Measurements from ENCODE around the gene RARB.
A peak's percentile ranks its signal among the peaks of the same experiment; 100 is the strongest.

Gene RARB

GRCh38 chr3:25619382-25619781 is 191.3 kb downstream of the RARB start:
- Mint-ChIP-seq H3K27ac (peak overlapping the region; percentile 72), H3K27me3 (no peaks in the 10 kb centered on the region), H3K36me3 (peaks cover 15% of the 10 kb centered on the region), H3K4me3 (no peak overlapping the region), H3K4me1 (peaks cover 9% of the 10 kb centered on the region), H3K9me3 (no peaks in the 10 kb centered on the region)

- no peak overlapping the region for H3K4me3 Mint-ChIP-seq
- peaks cover 9% of the 10 kb centered on the region for H3K4me1 Mint-ChIP-seq
- H3K27ac Mint-ChIP-seq, result no peak overlapping the region
- H3K27me3 Mint-ChIP-seq, result no peaks in the 10 kb centered on the region
- peaks cover 15% of the 10 kb centered on the region for H3K36me3 Mint-ChIP-seq
- no peaks in the 10 kb centered on the region for H3K9me3 Mint-ChIP-seq
Observed at GRCh38 chr3:25620493-25620892, 192.4 kb downstream of the RARB start.

DNA sequence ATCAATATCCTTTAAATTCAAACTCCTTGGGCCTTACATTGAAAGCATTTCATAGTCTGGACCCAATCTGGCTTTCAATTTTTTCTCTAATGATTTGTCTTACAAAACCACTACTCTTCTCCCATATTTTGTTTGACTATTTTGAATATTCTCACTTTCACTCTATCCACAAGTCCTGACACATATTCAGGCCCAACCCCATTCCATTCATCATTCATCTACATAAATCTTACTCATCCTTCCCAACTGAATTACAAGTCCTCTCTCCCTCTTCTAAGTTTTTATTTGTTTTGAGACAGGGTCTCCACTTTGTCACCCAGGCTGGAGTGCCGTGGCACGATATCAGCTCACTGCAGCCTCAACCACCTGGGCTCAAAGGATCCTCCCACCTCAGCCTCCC is 193.0 kb downstream of the RARB start:
- H3K27ac Mint-ChIP-seq, result peak overlapping the region; percentile 24
- no peak overlapping the region for H3K4me3 Mint-ChIP-seq
- peaks cover 15% of the 10 kb centered on the region for H3K36me3 Mint-ChIP-seq
- no peaks in the 10 kb centered on the region for H3K9me3 Mint-ChIP-seq
- H3K27me3 Mint-ChIP-seq, result no peaks in the 10 kb centered on the region
- peaks cover 9% of the 10 kb centered on the region for H3K4me1 Mint-ChIP-seq

DNA sequence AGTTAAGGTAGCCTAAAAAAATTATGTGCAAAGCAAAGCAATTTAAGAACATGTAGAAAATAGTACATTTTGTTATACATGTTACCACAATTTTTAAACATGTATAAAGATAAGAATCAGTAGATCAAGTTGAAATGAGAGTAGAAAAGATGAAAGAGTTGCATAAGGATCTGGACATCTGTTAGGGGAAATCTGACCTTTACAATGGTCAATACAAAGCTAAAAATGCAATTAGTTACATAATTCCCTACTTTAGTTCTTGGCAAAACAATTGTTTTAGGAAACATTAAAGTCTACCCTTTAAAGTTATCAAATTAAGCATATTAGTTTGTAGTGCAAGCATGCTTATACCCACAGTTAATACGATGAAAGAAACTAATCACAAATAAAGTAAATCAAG is 203.9 kb downstream of the RARB start:
- Mint-ChIP-seq H3K36me3 (peaks cover 18% of the 10 kb centered on the region), H3K4me3 (no peak overlapping the region), H3K9me3 (no peaks in the 10 kb centered on the region), H3K27ac (no peak overlapping the region), H3K27me3 (no peaks in the 10 kb centered on the region), H3K4me1 (peaks cover 26% of the 10 kb centered on the region)

DNA sequence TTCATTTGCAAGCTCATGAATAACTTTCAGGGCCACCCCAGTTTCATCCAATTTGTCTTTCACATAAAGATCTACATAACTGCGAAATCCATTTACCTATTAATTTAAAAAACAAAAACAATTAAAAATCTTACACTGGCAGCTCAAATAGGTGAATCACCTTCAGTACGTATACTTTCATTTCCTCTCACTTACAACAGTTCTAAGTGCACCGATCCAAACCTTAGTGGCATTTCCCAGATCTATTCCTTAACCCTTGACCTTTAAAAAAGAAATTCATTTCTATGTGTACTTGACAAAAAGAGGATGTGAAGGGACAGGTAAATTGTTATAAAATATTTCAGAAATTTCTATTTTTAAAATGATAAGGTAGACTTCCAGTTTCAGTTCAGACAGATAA is 205.9 kb downstream of the RARB start:
- no peak overlapping the region for H3K27ac Mint-ChIP-seq
- no peak overlapping the region for H3K4me3 Mint-ChIP-seq
- peaks cover 27% of the 10 kb centered on the region for H3K4me1 Mint-ChIP-seq
- peaks cover 19% of the 10 kb centered on the region for H3K36me3 Mint-ChIP-seq
- H3K27me3 Mint-ChIP-seq, result no peaks in the 10 kb centered on the region
- H3K9me3 Mint-ChIP-seq, result no peaks in the 10 kb centered on the region

DNA sequence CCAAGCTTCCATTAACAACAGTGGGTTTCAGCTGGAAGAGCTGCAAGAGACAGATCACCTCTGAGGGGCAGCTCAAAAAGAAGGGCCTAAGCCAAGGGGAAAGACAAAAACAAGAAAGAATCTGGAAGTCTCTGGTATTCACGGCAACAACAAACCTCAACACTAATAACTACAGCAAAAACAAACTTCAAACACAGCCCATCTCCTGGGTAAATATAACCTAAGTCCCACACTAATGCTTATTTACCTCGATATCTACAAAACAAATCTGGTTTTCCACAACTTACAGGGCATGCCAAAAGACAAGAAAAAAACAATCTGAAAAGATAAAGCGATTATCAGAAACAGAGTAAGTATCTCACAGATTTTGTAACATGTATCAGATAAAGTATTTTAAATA is 207.0 kb downstream of the RARB start:
- H3K27ac Mint-ChIP-seq, result no peak overlapping the region
- no peaks in the 10 kb centered on the region for H3K9me3 Mint-ChIP-seq
- no peak overlapping the region for H3K4me3 Mint-ChIP-seq
- H3K4me1 Mint-ChIP-seq, result peaks cover 27% of the 10 kb centered on the region
- no peaks in the 10 kb centered on the region for H3K27me3 Mint-ChIP-seq
- H3K36me3 Mint-ChIP-seq, result peaks cover 15% of the 10 kb centered on the region

Data from activated naive CD4-positive, alpha-beta T cell treated with anti-CD3 and anti-CD28 coated beads, Interleukin-2, amount 50 U/mL, for 24 hours (primary cell).